GM18951 (cell line): ENCODE measurements around the gene HYAL1.
"Not testable (repeated sequence)": the region's sequence is repeated elsewhere in the genome, so short reads cannot be mapped to it uniquely, and the experiment has no call there.

Experiments
- POLR2A ChIP-seq: IDR thresholded peaks from 4 replicates; pipeline ENCODE4 v1.6.1; 2011; ENCODE audit warnings: mild to moderate bottlenecking; ENCODE audit not compliant: insufficient read length, insufficient read depth; ENCODE audit errors: extremely low read depth
- in situ Hi-C: fragments of 300-500 bp; cut with MboI; formaldehyde crosslinking; loops from one replicate; pipeline ENCODE4 v1.12.0; 2022; ENCODE audit warnings: low sequenced_read_pairs, mixed read lengths, inconsistent platforms; ENCODE audit not compliant: unreplicated experiment

HYAL1 gene

DNA sequence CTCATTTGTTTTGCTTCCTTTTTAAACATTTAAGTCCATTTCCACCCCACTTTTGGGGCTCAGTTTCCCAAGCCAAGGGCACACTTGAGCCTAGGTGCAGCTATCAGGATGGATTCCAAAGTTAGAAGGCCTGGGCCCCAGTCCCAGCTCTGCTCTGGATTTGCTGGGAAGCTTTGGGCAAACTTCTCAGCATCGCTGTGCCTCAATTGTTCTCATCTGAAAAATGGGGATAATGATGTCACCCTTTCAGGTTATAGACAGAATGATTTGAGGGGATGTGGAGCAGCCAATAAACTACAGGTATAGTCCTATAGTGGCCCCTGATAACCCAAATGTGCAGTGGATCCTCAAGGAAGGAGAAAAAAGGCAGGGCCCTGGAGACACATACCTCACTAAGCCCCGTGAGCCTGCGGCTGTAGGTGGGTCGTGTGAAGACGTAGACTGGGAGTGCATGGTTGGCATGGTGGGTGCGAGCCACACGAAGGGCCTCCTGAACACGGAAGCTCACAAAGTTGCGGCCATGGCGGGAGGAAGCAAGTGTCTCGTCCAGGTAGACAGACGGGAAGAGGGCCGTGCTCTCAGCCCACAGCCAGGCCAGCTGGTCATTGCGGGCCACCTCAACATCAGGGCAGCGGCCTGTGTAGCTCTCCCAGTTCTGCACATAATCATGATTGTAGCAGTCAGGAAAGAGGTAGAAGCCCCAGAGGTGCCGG lies 16.0 kb upstream of the HYAL1 start:
- in situ Hi-C loops, result no loop called here
- TF ChIP-seq POLR2A, result no peak

DNA sequence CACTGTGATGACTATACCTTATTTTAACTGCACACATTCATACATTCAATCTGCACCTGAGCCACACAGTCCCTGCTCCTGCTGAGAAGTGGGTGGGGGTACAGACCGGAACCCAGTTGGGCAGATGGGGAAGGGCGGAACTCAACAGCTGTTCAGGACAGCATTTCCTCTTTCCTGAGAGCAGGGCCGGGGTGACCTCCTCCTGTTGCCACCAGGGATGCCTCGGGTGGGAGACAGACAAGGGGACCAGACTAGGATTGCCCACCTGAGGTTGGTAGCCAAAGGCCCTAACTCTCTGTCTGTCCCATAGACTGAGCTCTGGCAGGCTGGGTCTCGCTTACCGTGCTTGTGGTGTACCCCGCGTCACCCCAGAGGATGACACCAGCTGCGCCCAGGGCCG lies 15.2 kb upstream of the HYAL1 start:
- TF ChIP-seq POLR2A, result no peak
- in situ Hi-C loops, result no loop called here

DNA sequence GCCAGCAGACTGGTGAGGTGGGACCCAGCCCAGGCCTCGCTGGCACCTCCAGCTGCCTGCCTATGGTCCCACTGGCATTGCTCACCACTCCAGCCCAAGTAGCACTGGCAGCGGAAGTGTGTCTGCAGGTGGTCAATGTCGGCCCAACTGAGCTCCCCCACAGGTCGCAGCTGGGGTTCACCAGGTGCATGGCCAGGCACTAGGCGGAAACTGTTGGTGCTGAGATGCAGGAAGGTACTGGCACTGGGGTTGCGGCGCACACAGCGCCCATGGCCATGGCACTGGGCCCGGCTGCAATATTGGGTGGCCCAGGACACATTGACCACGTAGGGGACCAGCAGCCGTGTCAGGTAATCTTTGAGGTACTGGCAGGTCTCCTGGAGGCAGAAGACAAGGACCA lies 14.8 kb upstream of the HYAL1 start:
- in situ Hi-C loops, result no loop called here

DNA sequence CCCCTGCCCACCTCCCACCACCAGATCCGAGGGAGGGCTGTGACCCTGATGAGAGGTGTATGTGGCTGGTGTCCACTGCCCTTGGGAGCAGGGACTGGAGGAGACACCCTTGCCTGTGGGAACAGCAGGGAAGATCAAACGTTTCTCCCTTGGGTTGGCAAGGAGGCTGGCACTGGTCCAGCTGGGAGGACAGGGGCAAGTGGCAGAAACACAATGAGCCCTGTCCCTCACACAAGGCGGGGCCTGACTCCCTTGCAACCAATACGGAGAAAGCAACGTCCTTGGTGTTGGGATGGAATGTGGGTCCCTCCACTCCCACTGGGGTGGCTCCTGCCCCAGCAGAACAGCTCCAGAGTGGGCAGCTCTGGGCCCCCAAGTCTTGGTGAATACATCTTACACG lies 13.9 kb upstream of the HYAL1 start:
- in situ Hi-C loops, result no loop called here
- TF ChIP-seq POLR2A, result no peak

More for the DNA sequence above, 14.8 kb upstream of the HYAL1 start:
- no peak for TF ChIP-seq POLR2A

DNA sequence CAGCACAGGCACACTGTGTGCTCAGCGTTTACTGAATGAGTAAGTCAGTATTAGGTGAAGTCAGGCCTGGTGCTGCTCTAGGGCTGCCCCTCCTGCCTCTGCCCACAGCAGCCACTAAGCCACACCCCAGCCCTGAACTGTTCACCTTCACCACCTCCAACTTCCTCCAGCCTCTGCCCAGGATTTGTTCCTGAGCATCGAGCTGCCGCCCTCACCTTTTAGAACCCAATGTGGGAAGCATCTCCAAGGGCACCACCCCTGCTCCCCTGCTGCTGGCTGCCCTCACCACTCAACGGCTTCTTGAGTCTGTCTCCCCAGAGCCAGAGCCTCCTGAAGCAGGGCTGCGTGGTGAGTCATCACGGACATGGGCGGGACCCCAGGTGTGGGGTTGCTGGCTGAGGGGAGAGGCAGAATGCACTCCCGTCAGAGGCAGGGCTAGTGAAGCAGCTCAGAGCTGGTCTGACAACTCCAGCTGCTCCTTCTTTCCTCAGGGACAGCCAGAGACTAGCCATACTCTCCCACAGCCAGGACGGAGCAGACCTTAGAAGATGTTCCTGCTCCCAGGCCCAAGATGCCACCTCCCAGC lies 13.4 kb upstream of the HYAL1 start:
- no peak for TF ChIP-seq POLR2A
- in situ Hi-C loops, result no loop called here

DNA sequence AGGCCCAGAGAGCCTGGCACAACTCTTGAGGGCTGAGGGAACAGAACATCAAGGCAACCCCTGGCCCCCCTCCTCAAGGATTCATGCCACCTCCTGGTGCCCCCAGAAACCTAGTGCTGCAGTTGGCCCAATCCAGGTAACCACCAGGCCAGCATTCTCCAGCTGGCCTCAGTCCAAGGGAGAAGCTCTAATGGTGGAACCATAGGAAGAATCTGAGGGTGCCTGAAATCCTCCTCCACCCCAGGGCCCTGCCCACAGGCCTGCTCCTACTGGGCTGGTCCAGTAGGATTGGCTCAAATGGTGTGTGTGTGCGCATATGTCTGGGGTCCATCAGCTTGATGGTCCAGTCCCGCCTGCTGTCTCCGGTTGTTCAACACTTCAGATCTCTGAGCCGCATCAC lies 11.4 kb upstream of the HYAL1 start:
- TF ChIP-seq POLR2A, result no peak
- in situ Hi-C loops, result no loop called here

- in situ Hi-C loops, result no loop called here
- TF ChIP-seq POLR2A, result no peak
Observed at GRCh38 chr3:50314342-50314741, 11.0 kb upstream of the HYAL1 start.

- in situ Hi-C loops, result not testable (repeated sequence)
Observed at GRCh38 chr3:50312041-50312440, 8.7 kb upstream of the HYAL1 start.

DNA sequence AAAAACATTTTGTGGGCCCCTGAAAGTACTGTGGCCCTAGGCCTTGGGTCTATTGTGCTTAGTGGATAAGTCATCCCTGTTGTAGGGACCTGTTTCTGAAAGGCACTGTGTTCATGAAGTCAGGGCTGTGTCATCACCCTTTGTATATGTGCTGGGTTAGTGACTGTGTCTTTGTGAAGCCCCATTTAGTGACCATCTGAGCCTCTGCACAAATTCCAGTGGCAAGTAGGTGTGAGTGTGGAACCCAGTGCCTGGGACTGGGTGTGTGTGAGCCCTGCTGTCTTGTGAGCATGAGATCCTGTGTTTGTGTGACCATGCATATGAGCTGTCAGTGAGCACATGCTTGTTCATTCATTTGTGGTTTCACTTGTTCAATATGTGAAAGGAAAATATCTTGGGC lies 1.2 kb upstream of the HYAL1 start:
- TF ChIP-seq POLR2A, result no peak
- in situ Hi-C loops, result no loop called here

- in situ Hi-C loops, result no loop called here
- TF ChIP-seq POLR2A, result no peak
Observed at GRCh38 chr3:50302095-50303012, 1.0 kb downstream of the HYAL1 start.

DNA sequence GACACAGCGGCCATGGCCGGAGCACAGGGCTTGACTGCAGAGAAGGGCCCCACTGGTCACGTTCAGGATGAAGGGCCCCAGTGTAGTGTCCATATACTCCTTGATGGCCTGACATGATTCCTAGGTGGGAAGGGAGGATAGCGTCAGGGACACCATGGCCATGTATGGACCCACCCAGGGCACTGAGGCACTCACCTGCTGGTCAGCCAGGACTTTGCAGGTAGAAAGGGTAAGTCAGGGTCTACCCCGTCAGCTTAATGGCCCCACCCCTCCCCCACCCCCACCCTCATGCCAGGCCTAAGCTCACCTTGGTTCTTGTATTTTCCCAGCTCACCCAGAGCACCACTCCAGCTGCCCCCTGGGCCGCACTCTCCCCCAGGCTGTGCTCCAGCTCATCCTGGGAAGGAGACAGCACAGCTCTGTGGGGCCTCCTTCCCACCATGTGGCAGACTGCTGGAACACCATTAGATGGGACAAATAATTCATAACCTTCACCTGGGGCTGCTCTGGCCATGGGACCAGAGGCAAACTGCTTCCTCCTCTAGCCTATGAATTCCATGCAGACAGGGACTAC lies 2.6 kb downstream of the HYAL1 start:
- TF ChIP-seq POLR2A, result no peak
- in situ Hi-C loops, result no loop called here

DNA sequence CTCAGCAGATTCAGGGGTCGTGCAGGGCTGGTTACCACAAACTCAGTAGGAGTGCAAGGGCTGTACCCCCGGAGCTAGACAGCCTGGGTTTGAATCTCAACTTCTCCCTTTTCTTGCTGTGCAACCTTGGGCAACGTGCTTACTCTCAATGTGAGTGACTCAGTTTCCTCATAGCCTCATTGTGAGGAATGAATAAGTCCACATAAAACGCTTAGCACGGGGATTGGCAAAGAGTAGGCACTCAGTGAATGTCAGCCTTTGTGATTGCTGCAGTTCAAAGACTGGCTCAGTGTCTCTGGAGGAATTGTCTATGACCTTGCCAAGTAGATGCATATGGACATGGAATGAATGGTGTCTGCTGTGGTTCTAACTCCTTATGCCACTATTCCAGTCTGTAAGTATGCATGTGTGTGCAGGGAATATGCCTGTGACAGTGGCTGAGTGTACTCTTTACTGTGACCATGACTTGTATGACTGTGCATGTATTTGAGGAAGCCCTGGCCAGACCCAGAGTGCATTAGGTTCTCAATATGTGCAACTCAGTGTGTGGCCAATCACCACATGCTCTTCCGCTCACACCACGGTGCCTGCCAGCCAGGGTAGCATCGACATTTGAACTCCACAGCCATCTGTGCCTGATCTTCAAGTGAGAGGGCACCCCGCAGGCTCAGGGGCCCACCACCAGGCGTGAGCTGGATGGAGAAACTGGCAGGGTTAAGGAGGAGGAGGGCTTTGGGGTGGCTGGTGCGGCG lies 3.3 kb downstream of the HYAL1 start:
- in situ Hi-C loops, result no loop called here
- no peak for TF ChIP-seq POLR2A

GRCh38 chr3:50299638-50299928 lies 3.8 kb downstream of the HYAL1 start:
- in situ Hi-C loops, result no loop called here
- no peak for TF ChIP-seq POLR2A
